ENCODE results near the gene KLHL17. TPM values are rescaled to one million over a fixed set of nuclear protein-coding genes. Genes with fewer than 3 reads are reported as not detected.
"Not testable (repeated sequence)": the region's sequence is repeated elsewhere in the genome, so short reads cannot be mapped to it uniquely, and the experiment has no call there.

Gene KLHL17
- total and polyA plus RNA-seq, 9 of the 15 experiments (the other 6 are each of a cell fraction or from before 2014, with no cell fraction given) = 0.14 to 84.8 (median 13.0) TPM

DNA sequence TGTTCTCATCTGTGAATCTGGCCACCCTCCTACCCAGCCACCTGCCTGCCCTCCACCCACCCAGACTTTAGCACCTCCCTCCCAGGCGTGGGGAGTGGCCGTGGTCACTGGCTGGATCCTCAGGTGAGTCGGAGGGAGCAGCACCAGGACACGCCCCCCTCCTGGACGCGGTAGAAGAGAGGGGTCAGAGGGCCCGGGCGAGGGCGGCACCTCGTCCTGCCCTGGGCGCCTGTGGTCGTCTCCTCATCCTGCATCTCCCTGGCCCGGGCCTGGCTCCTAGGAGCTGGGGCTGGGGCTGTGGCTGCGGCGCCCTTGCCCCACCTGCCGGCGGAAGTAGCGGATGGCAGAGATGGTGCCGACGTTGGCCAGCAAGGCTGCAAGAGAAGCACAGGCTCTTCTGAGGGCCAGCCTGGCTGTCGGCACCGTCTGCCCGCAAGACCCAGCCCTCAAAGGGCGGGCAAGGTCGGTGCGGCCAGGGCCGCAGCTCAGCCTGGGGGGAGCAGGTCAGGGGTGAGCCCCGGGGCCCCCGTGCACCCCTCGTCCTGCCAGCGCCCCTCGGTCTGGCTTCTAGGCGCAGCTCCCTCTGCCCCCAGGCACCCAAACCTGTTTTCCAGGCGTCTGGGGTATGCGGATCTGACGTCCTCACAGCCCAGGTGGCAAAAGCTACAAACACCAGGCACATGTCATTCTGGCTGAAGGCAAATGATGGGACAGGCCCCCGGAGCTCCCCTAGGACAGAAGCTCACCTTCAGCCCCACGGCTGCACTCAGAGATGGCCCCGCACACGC lies 15.7 kb downstream of the KLHL17 start (continued):
- TF ChIP-seq RB1 (IDR thresholded peaks at IDR 0.05; ENCODE audit: low read depth) (peak; percentile 32; the same call in 1 of the 2 replicates), ARNT (IDR thresholded peaks at IDR 0.05) (no peak)

DNA sequence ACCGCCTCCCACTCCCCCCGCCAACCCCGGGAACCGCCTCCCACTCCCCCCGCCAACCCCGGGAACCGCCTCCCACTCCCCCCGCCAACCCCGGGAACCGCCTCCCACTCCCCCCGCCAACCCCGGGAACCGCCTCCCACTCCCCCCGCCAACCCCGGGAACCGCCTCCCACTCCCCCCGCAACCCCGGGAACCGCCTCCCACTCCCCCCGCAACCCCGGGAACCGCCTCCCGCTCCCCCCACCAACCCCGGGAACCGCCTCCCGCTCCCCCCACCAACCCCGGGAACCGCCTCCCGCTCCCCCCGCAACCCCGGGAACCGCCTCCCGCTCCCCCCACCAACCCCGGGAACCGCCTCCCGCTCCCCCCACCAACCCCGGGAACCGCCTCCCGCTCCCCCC lies 16.4 kb downstream of the KLHL17 start:
- CTCF ChIA-PET (ENCODE audit: low intra/inter-chr PET ratio) = not testable (repeated sequence)

More for the DNA sequence above, 16.4 kb downstream of the KLHL17 start:
- TF ChIP-seq, protein P1, sequence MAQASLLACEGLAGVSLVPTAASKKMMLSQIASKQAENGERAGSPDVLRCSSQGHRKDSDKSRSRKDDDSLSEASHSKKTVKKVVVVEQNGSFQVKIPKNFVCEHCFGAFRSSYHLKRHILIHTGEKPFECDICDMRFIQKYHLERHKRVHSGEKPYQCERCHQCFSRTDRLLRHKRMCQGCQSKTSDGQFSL (CRISPR knock-in tag; IDR thresholded peaks at IDR 0.05) = not testable (repeated sequence)
- TF ChIP-seq, protein P1 (tag; IDR thresholded peaks at IDR 0.05) = peak in 1 of 2 experiments; percentile 63; a peak in 1 of 4 replicates
- peak in 1 of 2 experiments; percentile 74; a peak in 2 of 4 replicates for TF ChIP-seq KDM4B (IDR thresholded peaks at IDR 0.05; ENCODE audit: borderline replicate concordance in 2 of 2, low read depth in 1 of 2)
- FAIRE-seq; H3K4me3 ChIP-seq; ATAC-seq; H3K27ac ChIP-seq (ENCODE audit: extremely low read depth, low read depth, low read length); H3K36me3 ChIP-seq (ENCODE audit: control insufficient read depth, insufficient read depth, low read length); H3K9me1 ChIP-seq (ENCODE audit: control insufficient read depth, insufficient read depth, low read length); in situ Hi-C loops (cut with MboI); H3K9ac ChIP-seq (ENCODE audit: insufficient read depth in 1 of 2, low read depth in 2 of 2, low read length in 2 of 2); BruUV-seq (replicated peaks); H3K79me2 ChIP-seq (ENCODE audit: control insufficient read depth, insufficient read depth, low read length); H3K4me2 ChIP-seq (ENCODE audit: insufficient read depth, low read length); H2AFZ ChIP-seq (ENCODE audit: low read depth, low read length); DNase-seq (ENCODE audit: extremely low read depth in 1 of 4, low spot score in 3 of 4); H3K9me3 ChIP-seq (replicated peaks; ENCODE audit: control insufficient read depth, insufficient read depth, low read depth, low read length): not testable (repeated sequence)
- H3K27me3 ChIP-seq (ENCODE audit: control insufficient read depth in 2 of 2, insufficient read depth in 2 of 2, low read length in 2 of 2) = peaks cover 18 to 70% of the 10 kb centered on the region in 2 experiments; a peak in 4 of 5 replicates
- intact Hi-C loops (cut with micrococcal nuclease) = loop anchor here (2.0 kb wide), 1 partner anchor 72 kb away; no protein-coding TSS in a partner anchor
- POLR2A ChIA-PET = interaction anchor here (1.2 to 2.2 kb wide), 2 partner anchors 10 to 86 kb away, joined by 3 to 10 read pairs; partner anchors contain the start of gene PLEKHN1
- 2% methylated on average over 13 of the region's 39 CpGs for WGBS (ENCODE audit: insufficient coverage, low coverage, missing lambda C conversion rate)
- peaks cover 0 to 81% of the 10 kb centered on the region in 2 experiments; a peak in 3 of 5 replicates for H3K4me1 ChIP-seq (replicated peaks in 1 of 2; ENCODE audit: control insufficient read depth in 2 of 2, insufficient read depth in 2 of 2, low read length in 2 of 2)
- peaks cover 13% of the 10 kb centered on the region for H4K20me1 ChIP-seq (replicated peaks; ENCODE audit: control insufficient read depth, insufficient read depth, low read length)
